Lower leg skin (tissue), 4 donors: ENCODE measurements around the gene FAIM2. TPM values are rescaled to one million over a fixed set of nuclear protein-coding genes. Genes with fewer than 3 reads are reported as not detected.
A peak's percentile ranks its signal among the peaks of the same experiment; 100 is the strongest.
"Not testable (repeated sequence)": the region's sequence is repeated elsewhere in the genome, so short reads cannot be mapped to it uniquely, and the experiment has no call there.

Experiments
- DNase-seq, 2 donors: peaks; one replicate each; pipeline ENCODE4 v3.0.0-alpha.2; 2019; ENCODE audit warnings: low spot score in 2 of 2
- H3K4me3 ChIP-seq: fragments of 200-600 bp; sonication (generic); 2 replicates; pipeline ENCODE4 v1.5.1; 2017; ENCODE audit warnings: mild to moderate bottlenecking, low read depth; ENCODE audit not compliant: poor library complexity, severe bottlenecking
- POLR2A ChIP-seq, 2 donors: fragments of 450-650 bp; IDR thresholded peaks; one replicate each; pipeline ENCODE4 v1.6.1; 2016 to 2017; ENCODE audit warnings: antibody characterized with exemption in 2 of 2, mild to moderate bottlenecking in 1 of 2, moderate library complexity in 1 of 2
- WGBS, 2 donors: methylation state at CpG; one replicate each; pipeline ENCODE4 v1.1.5; 2018; 5-methylcytosine and 5-hydroxymethylcytosine counted together
- intact Hi-C: fragments of 100-400 bp; cut with DNase I; formaldehyde crosslinking; loops from one replicate; pipeline ENCODE4 v1.15.0; 2023; ENCODE audit warnings: low total_unique reads
- total RNA-seq, 4 donors: library from RNA; depleted of rRNA; stranded (reverse); fragments of >200 nt; gene quantifications; one replicate each; pipeline ENCODE4 v1.1.0, GENCODE V29; 2016
- TF ChIP-seq, protein P1 (sequence below), 3 donors: fragments of 450-650 bp; IDR thresholded peaks; one replicate each; pipeline ENCODE4 v1.5.1; 2016; ENCODE audit warnings: antibody characterized with exemption in 3 of 3, mild to moderate bottlenecking in 3 of 3, moderate library complexity in 2 of 3

FAIM2 gene
- total RNA-seq, 4 donors from 2014 or later, result 0.08 to 0.91 (median 0.17) TPM; not detected in 1

DNA sequence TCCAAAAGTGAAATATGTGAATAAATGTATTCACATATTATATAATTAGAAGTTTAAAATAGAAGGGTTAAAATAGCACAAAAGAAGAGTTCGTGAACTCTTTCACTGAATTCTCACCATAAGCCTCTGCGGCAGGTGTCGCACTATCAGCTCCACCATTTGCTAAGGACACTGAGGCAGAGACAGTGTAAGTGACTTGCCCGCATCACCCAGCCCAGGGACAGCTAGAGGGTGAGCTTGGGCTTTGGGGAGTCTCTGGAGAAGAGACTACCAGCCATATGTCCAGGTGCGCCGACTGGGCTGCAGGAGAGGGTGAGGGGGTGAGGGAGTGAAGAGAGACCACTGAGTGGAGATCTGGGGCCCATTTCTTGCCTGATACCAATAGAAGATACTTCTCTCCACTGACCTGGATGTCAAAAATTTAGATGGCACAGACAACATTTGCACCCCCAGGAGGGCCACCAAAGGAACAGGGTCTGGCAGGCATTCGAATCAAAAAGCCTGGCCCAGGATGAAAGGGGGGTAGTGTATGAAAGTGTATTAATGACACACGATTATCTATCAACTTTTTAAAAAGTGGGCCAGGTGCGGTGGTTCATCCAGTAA lies 28.5 kb downstream of the FAIM2 start:
- intact Hi-C loops, result no loop called here
- no peak overlapping the region for H3K4me3 ChIP-seq
- no peak for TF ChIP-seq POLR2A (IDR thresholded peaks at IDR 0.05)
- TF ChIP-seq, protein P1, sequence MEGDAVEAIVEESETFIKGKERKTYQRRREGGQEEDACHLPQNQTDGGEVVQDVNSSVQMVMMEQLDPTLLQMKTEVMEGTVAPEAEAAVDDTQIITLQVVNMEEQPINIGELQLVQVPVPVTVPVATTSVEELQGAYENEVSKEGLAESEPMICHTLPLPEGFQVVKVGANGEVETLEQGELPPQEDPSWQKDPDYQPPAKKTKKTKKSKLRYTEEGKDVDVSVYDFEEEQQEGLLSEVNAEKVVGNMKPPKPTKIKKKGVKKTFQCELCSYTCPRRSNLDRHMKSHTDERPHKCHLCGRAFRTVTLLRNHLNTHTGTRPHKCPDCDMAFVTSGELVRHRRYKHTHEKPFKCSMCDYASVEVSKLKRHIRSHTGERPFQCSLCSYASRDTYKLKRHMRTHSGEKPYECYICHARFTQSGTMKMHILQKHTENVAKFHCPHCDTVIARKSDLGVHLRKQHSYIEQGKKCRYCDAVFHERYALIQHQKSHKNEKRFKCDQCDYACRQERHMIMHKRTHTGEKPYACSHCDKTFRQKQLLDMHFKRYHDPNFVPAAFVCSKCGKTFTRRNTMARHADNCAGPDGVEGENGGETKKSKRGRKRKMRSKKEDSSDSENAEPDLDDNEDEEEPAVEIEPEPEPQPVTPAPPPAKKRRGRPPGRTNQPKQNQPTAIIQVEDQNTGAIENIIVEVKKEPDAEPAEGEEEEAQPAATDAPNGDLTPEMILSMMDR (IDR thresholded peaks at IDR 0.05), result no peak
- DNase-seq, result peak in 1 of 2 donors; percentile 45
- WGBS, 2 donors, result 89 to 90% methylated on average over 9 of the region's 9 CpGs

DNA sequence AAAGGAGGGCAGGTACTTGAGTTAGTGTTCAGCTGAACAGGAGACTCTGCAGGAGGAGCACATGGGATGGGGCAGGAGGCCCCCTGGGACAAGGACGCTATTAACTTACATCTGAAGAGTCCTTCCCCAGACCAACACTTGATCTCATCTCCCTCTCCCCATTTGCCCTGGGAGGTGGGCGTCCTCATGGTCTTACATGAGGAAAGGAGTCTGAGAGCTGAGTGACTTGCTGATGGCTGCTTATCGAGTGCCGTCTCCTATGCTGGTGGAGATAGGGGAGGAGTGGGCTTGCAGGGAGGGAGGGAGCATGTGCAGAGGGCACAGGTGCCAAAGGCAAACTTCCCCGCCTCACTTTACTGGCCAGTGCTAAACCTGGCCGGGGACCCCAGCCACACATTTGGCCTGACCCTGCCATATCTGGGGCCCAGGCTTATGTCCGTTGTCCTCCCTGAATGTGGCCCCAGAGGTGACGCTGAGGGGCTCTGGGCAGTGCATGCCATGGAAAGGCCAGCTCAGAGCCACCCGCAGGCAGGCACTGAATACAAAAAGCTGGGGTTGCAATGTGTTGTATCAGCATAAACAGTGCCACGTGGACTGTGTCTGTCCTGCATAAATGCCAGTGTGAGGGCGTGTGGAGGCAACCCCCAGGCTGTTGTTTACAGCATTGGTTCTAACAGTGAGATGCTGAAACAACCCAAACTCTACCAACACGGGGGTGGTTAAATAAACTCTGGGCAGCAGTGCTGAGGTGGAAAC lies 29.4 kb downstream of the FAIM2 start:
- intact Hi-C loops, result no loop called here
- peak in 1 of 2 donors; percentile 72 for DNase-seq
- no peak overlapping the region for H3K4me3 ChIP-seq
- TF ChIP-seq, protein P1 (IDR thresholded peaks at IDR 0.05), result no peak
- no peak for TF ChIP-seq POLR2A (IDR thresholded peaks at IDR 0.05)
- 68 to 73% methylated on average over 12 of the region's 12 CpGs for WGBS, 2 donors

DNA sequence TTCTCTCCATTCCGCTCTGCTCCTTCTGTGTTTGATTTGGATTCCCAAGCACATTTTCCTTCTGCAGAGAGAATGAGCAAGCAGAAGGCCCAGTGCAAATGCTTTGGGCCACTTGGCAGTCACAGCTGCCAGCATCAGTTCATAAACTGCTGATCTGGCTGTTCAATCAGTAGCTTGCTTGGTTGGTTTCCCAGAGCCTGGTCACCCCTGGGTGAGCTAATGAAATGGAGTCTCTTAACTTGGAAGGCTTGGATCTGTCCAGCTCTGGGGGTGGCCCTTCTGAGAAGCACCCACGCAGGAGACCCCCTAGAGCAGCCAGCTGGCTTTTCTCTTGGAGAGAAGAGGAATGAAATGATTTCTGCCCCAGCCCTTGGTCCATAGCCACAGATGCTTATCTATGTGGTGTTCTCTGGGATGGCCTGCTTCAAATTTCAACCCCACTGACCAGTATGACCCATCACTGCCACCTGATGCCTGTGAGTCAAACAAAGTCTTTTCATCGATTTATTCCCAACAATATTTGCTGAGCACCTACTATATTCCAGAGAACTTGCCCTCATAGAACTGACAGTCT lies 30.3 kb downstream of the FAIM2 start:
- no peak overlapping the region for H3K4me3 ChIP-seq
- WGBS, 2 donors, result 74 to 83% methylated on average over 3 of the region's 3 CpGs
- intact Hi-C loops, result no loop called here
- TF ChIP-seq, protein P1 (IDR thresholded peaks at IDR 0.05), result no peak
- no peak for TF ChIP-seq POLR2A (IDR thresholded peaks at IDR 0.05)
- DNase-seq, result peak in 1 of 2 donors; percentile 54

DNA sequence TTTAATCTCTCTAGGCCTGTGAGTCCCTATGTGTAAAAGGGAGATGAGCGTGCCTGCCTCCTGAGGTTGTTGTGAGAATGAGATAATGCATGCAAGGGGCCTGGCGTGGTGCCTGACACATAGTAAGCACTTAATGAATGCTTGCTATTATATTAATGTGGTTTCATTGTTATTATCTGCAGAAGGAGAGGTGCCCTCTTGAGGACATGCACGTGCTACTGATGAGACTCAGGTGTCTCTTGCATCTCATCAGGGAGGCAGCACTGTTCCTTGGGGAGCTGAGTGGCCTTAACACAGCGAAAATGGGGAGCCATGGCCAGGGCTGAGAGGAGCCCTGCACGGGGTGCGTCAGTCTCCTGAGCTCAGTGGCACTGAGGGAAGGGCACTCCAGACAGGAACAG lies 30.9 kb downstream of the FAIM2 start:
- peak in 1 of 2 donors; percentile 60 for DNase-seq
- no peak overlapping the region for H3K4me3 ChIP-seq
- intact Hi-C loops, result no loop called here
- no peak for TF ChIP-seq POLR2A (IDR thresholded peaks at IDR 0.05)
- TF ChIP-seq, protein P1 (IDR thresholded peaks at IDR 0.05), result no peak
- WGBS, 2 donors, result 60 to 68% methylated on average over 6 of the region's 6 CpGs

DNA sequence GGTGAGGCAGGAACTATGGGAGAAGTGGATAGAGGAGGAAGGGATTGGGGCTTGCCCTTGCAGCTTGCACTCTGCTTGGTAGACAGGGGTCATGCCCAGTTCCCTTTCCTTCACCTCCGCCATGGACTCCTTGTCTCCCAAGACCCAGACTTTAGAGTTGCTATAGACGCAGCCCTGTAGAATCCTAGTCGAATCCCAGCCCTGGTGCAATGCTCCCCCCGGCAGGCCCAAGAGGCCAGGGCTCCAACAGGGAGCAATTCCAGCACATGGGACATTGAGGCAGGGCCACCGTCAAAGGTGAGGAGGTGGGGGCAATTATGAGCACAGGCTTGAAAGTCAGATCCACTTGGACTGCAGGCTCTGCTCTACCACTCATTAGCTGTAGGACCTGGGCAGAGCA lies 31.3 kb downstream of the FAIM2 start:
- DNase-seq, result peak in 1 of 2 donors; percentile 64
- TF ChIP-seq, protein P1 (IDR thresholded peaks at IDR 0.05), result no peak
- TF ChIP-seq POLR2A (IDR thresholded peaks at IDR 0.05), result no peak
- H3K4me3 ChIP-seq, result no peak overlapping the region
- 93 to 96% methylated on average over 5 of the region's 5 CpGs for WGBS, 2 donors
- intact Hi-C loops, result no loop called here

DNA sequence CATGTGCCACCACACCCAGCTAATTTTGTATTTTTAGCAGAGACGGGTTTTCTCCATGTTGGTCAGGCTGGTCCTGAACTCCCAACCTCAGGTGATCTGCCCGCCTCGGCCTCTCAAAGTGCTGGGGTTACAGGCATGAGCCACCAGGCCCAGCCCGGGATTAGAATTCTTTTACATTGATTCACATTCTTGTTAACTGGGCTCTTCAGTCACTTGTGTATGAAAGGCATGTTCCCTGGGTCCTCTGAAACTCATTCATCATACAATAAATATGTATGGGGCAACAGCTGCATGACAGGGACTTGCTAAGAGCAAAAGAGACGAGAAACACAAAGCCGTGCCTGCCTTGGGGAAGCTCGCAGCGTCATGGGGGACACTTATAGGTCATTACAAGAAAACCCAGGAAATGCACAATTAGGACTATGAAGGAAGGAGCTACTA lies 31.9 kb downstream of the FAIM2 start:
- DNase-seq, result peak in 1 of 2 donors; percentile 62
- intact Hi-C loops, H3K4me3 ChIP-seq: not testable (repeated sequence)
- 94 to 95% methylated on average over 8 of the region's 8 CpGs for WGBS, 2 donors
